NT2/D1 (cell line): Measurements from ENCODE around the gene NCS1.

Experiments
- DNase-seq: peaks from one replicate; pipeline ENCODE4 v3.0.0-alpha.2; 2011; ENCODE audit warnings: low read depth, low spot score
- H3K27me3 ChIP-seq: 2 replicates; pipeline ENCODE4 v1.6.0; 2011; ENCODE audit warnings: mild to moderate bottlenecking; ENCODE audit not compliant: insufficient read length, insufficient read depth
- H3K36me3 ChIP-seq: 2 replicates; pipeline ENCODE4 v1.6.1; 2011; ENCODE audit warnings: mild to moderate bottlenecking, low read length, mixed read lengths; ENCODE audit not compliant: insufficient read depth, insufficient read length
- H3K4me1 ChIP-seq: 2 replicates; pipeline ENCODE4 v1.5.1; 2011; ENCODE audit not compliant: insufficient read depth, insufficient read length
- H3K4me3 ChIP-seq: 2 replicates; pipeline ENCODE4 v1.5.1; 2011; ENCODE audit warnings: low read depth; ENCODE audit not compliant: insufficient read length
- H3K9ac ChIP-seq: 2 replicates; pipeline ENCODE4 v1.6.0; 2011; ENCODE audit warnings: low read depth; ENCODE audit not compliant: insufficient read length
- H3K9me3 ChIP-seq: 2 replicates; pipeline ENCODE4 v1.5.1; 2011; ENCODE audit warnings: mild to moderate bottlenecking, low read length; ENCODE audit not compliant: insufficient read depth
- SUZ12 ChIP-seq: IDR thresholded peaks from 2 replicates; pipeline ENCODE4 v1.6.1; 2011; ENCODE audit not compliant: insufficient read length, insufficient read depth; ENCODE audit errors: extremely low read depth
- YY1 ChIP-seq: IDR thresholded peaks from 2 replicates; pipeline ENCODE4 v1.6.1; 2011; ENCODE audit not compliant: insufficient read length, insufficient read depth
- ZNF274 ChIP-seq: IDR thresholded peaks from 2 replicates; pipeline ENCODE4 v1.6.1; 2011; ENCODE audit warnings: mild to moderate bottlenecking, low read depth, low read length

NCS1 gene

GRCh38 chr9:130262061-130262745, 90.0 kb downstream of the NCS1 start:
- peaks cover 15% of the 10 kb centered on the region for H3K4me1 ChIP-seq
- TF ChIP-seq SUZ12 = no peak
- TF ChIP-seq YY1 = no peak
- no peak for TF ChIP-seq ZNF274
- no peaks in the 10 kb centered on the region for H3K36me3 ChIP-seq
- H3K4me3 ChIP-seq = no peak overlapping the region
- H3K27me3 ChIP-seq = peaks cover 22% of the 10 kb centered on the region
- H3K9me3 ChIP-seq = peaks cover 11% of the 10 kb centered on the region; the same call in 1 of the 2 replicates
- no peak for DNase-seq
- no peak overlapping the region for H3K9ac ChIP-seq

- Histone ChIP-seq H3K36me3 (no peaks in the 10 kb centered on the region), H3K9me3 (peaks cover 11% of the 10 kb centered on the region; the same call in 1 of the 2 replicates), H3K4me1 (peaks cover 15% of the 10 kb centered on the region), H3K4me3 (no peak overlapping the region), H3K27me3 (peaks cover 26% of the 10 kb centered on the region), H3K9ac (no peak overlapping the region)
- TF ChIP-seq SUZ12 = no peak
- no peak for TF ChIP-seq ZNF274
- TF ChIP-seq YY1 = no peak
- no peak for DNase-seq
Observed at GRCh38 chr9:130262771-130263170, 90.6 kb downstream of the NCS1 start.

GRCh38 chr9:130263601-130264413, 91.6 kb downstream of the NCS1 start:
- Histone ChIP-seq H3K4me1 (peaks cover 23% of the 10 kb centered on the region), H3K9me3 (peaks cover 10% of the 10 kb centered on the region; the same call in 1 of the 2 replicates), H3K27me3 (peaks cover 26% of the 10 kb centered on the region), H3K4me3 (no peak overlapping the region), H3K9ac (no peak overlapping the region), H3K36me3 (no peaks in the 10 kb centered on the region)
- no peak for DNase-seq
- no peak for TF ChIP-seq ZNF274
- TF ChIP-seq YY1 = no peak
- TF ChIP-seq SUZ12 = no peak

- Histone ChIP-seq H3K4me1 (peaks cover 23% of the 10 kb centered on the region), H3K9ac (no peak overlapping the region), H3K9me3 (0 out of 2 replicates have a peak, but pooled peaks cover 1% of the 10 kb centered on the region), H3K36me3 (no peaks in the 10 kb centered on the region), H3K4me3 (peak overlapping the region; percentile 72), H3K27me3 (peaks cover 26% of the 10 kb centered on the region)
- DNase-seq = no peak
- no peak for TF ChIP-seq SUZ12
- TF ChIP-seq YY1 = no peak
- no peak for TF ChIP-seq ZNF274
Observed at GRCh38 chr9:130264414-130265350, 92.5 kb downstream of the NCS1 start.

- H3K9ac ChIP-seq = peak within 1 kb of the TSS; percentile 74
- peaks cover 26% of the 10 kb centered on the region for H3K27me3 ChIP-seq
- TF ChIP-seq SUZ12 (no peak), ZNF274 (no peak), YY1 (no peak)
- H3K36me3 ChIP-seq = no peaks in the 10 kb centered on the region
- no peak for DNase-seq
- H3K4me1 ChIP-seq = peaks cover 23% of the 10 kb centered on the region
- peak within 1 kb of the TSS; percentile 72 for H3K4me3 ChIP-seq
- H3K9me3 ChIP-seq = no peaks in the 10 kb centered on the region
Observed at GRCh38 chr9:130265431-130266235, 93.4 kb downstream of the NCS1 start, which contains the start of gene HMCN2. HMCN2 (plus strand) TSS chr9:130265760; CDS start chr9:130265879, 119 bp downstream.
